Kidney (tissue), 14 donors: Measurements from ENCODE around the gene SMTNL2. TPM values are rescaled to one million over a fixed set of nuclear protein-coding genes. Genes with fewer than 3 reads are reported as not detected.
A peak's percentile ranks its signal among the peaks of the same experiment; 100 is the strongest.

Experiments used
- DNase-seq, 5 donors: peaks; one replicate each; pipeline ENCODE4 v3.0.0-alpha.2; 2013 to 2020
- FAIRE-seq: peaks from 2 replicates; lab custom pipeline; 2012; peaks lifted over from hg19 to GRCh38; lab: Jason Lieb, UNC
- H3K27ac ChIP-seq, 2 donors: one replicate each; pipeline ENCODE4 v1.7.0; 2013; ENCODE audit warnings: low read depth in 2 of 2, low read length in 2 of 2, inconsistent platforms in 1 of 2
- H3K27me3 ChIP-seq: one replicate; pipeline ENCODE4 v1.7.1; 2013; ENCODE audit warnings: low read length, inconsistent platforms; ENCODE audit not compliant: control insufficient read depth, insufficient read depth
- H3K36me3 ChIP-seq, 3 donors: one replicate each; pipeline versions ENCODE4 v1.7.0 to v1.7.1; 2013; ENCODE audit warnings: low read length in 3 of 3, control low read depth in 1 of 3, inconsistent platforms in 1 of 3; ENCODE audit not compliant: insufficient read depth in 3 of 3, control insufficient read depth in 2 of 3
- H3K4me1 ChIP-seq, 3 donors: one replicate each; pipeline versions ENCODE4 v1.7.0 to v1.7.1; 2013; ENCODE audit warnings: low read length in 3 of 3, inconsistent platforms in 1 of 3, low read depth in 1 of 3; ENCODE audit not compliant: control insufficient read depth in 2 of 3, insufficient read depth in 2 of 3
- H3K4me3 ChIP-seq, 3 donors: one replicate each; pipeline versions ENCODE4 v1.7.0 to v1.8.1; 2013; ENCODE audit warnings: low read length in 3 of 3, control low read depth in 1 of 3, inconsistent platforms in 1 of 3
- H3K9ac ChIP-seq, 3 donors: one replicate each; pipeline versions ENCODE4 v1.7.0 to v1.7.1; 2013; ENCODE audit warnings: low read length in 3 of 3, control low read depth in 1 of 3, inconsistent platforms in 1 of 3
- H3K9me3 ChIP-seq, 3 donors: one replicate each; pipeline versions ENCODE4 v1.7.0 to v1.7.1; 2013; ENCODE audit warnings: low read length in 3 of 3, control low read depth in 1 of 3, inconsistent platforms in 1 of 3; ENCODE audit not compliant: control insufficient read depth in 2 of 3, insufficient read depth in 1 of 3
- intact Hi-C: fragments of 100-400 bp; cut with DNase I; formaldehyde crosslinking; loops from one replicate; pipeline ENCODE4 v1.11.1; 2022
- polyA plus RNA-seq: library from polyadenylated mRNA; stranded (reverse); fragments of 350-450 nt; fragmentation: Illumina TruSeq; extraction: RNeasy Lipid Tissue Mini Kit (QIAGEN cat#74804); gene quantifications from one replicate; pipeline ENCODE4 v1.2.3, GENCODE V29; 2014; ENCODE audit warnings: low read depth, low replicate concordance; ENCODE audit not compliant: insufficient read depth
- total RNA-seq: library from RNA; stranded (reverse); fragmentation: NEBNext Ultra II Directional; extraction: Animal tissue kit (Norgen Biotek cat#: 25700); gene quantifications from one replicate; pipeline ENCODE4 v1.2.1, GENCODE V29; 2021
- TF ChIP-seq, protein P1 (sequence below): IDR thresholded peaks from 3 replicates; pipeline ENCODE4 v1.5.1; 2012; ENCODE audit warnings: mild to moderate bottlenecking, moderate library complexity, borderline replicate concordance; ENCODE audit not compliant: insufficient read depth; ENCODE audit errors: extremely low read depth
- donor health status: control.
- donor health status: control.
- donor health status: control.
- donor health status: control.
- donor health status: control.
- donor health status: DM: yes; HTN: yes; CAD: no.
- donor health status: Normal renal cell carcinoma (clear cell type).

The SMTNL2 gene
- total and polyA plus RNA-seq, 2 donors from 2014 or later: 25.6 to 58.1 TPM

DNA sequence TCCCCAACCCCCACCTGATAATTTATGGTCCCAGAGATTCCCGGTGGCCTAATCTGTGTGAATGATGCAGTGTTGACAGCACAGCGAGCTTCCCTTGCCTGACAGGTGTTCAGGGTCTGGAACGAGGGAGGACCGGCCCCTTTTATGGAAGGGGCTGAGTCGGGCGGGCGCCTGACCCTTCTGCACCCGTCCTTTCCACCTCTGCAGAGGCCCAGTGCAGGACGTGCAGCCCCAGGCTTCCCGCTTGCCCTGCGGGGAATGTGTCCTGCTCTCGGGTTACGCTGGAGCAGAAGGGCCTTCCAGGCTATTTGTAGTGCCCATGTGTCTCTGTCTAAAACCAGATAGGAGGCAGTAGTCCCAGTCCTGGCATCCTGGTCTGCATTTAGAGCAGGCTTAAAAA, 16.2 kb downstream of the SMTNL2 start:
- Histone ChIP-seq H3K36me3 (peaks cover 0 to 35% (median 4%) of the 10 kb centered on the region in 3 donors), H3K27ac (no peak overlapping the region), H3K4me3 (no peak overlapping the region), H3K4me1 (peaks cover 0 to 3% (median 0%) of the 10 kb centered on the region in 3 donors), H3K9ac (no peak overlapping the region), H3K27me3 (no peaks in the 10 kb centered on the region), H3K9me3 (no peaks in the 10 kb centered on the region)
- TF ChIP-seq, protein P1, sequence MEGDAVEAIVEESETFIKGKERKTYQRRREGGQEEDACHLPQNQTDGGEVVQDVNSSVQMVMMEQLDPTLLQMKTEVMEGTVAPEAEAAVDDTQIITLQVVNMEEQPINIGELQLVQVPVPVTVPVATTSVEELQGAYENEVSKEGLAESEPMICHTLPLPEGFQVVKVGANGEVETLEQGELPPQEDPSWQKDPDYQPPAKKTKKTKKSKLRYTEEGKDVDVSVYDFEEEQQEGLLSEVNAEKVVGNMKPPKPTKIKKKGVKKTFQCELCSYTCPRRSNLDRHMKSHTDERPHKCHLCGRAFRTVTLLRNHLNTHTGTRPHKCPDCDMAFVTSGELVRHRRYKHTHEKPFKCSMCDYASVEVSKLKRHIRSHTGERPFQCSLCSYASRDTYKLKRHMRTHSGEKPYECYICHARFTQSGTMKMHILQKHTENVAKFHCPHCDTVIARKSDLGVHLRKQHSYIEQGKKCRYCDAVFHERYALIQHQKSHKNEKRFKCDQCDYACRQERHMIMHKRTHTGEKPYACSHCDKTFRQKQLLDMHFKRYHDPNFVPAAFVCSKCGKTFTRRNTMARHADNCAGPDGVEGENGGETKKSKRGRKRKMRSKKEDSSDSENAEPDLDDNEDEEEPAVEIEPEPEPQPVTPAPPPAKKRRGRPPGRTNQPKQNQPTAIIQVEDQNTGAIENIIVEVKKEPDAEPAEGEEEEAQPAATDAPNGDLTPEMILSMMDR: no peak
- intact Hi-C loops: no loop called here
- DNase-seq (peak in 4 of 5 donors; percentile 75 to 85 (median 80)), FAIRE-seq (no peak)

DNA sequence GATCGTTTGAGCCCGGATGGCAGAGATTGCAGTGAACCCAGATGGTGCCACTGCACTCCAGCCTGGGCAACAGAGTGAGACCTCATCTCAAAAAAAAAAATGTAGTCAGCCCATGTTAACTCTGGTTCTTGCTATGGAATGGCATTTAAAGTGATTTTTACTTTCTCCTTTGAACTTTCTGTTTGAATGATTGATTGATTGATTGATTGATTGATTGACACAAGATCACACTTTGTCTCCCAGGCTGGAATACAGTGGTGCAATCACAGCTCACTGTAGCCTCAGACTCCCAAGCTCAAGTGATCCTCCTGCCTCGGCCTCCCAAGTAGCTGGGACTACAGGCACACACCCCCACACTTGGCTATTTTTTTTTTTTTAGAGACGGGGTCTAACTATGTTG, 17.0 kb downstream of the SMTNL2 start:
- intact Hi-C loops: no loop called here

DNA sequence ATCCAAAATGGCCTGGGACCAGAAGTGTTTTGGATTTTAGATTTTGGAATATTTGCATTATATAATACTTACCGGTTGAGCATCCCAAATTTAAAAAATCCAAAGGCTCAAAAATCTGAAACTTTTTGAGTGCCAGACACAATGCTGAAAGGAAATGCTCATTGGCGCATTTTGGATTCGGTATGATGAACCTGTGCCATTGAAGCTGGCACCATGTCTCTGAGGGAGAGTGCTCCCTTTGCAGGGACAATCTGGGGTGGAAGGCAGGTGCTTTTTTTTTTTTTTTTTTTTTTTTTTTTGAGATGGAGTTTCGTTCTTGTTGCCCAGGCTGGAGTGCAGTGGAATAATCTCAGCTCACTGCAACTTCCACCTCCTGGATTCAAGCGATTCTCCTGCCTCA, 17.7 kb downstream of the SMTNL2 start:
- TF ChIP-seq, protein P1: no peak
- peaks cover 0 to 6% (median 5%) of the 10 kb centered on the region in 3 donors for H3K4me1 ChIP-seq
- intact Hi-C loops: no loop called here
- H3K9ac ChIP-seq: no peak overlapping the region
- peaks cover 0 to 24% (median 3%) of the 10 kb centered on the region in 3 donors for H3K36me3 ChIP-seq
- DNase-seq (no peak), FAIRE-seq (no peak)
- no peaks in the 10 kb centered on the region for H3K27me3 ChIP-seq
- H3K27ac ChIP-seq: no peak overlapping the region
- H3K4me3 ChIP-seq: no peak overlapping the region
- H3K9me3 ChIP-seq: no peaks in the 10 kb centered on the region

More for the DNA sequence above, 17.0 kb downstream of the SMTNL2 start:
- H3K4me3 ChIP-seq: no peak overlapping the region
- FAIRE-seq (no peak), DNase-seq (no peak)
- peaks cover 0 to 31% (median 4%) of the 10 kb centered on the region in 3 donors for H3K36me3 ChIP-seq
- H3K27ac ChIP-seq: no peak overlapping the region
- H3K9ac ChIP-seq: no peak overlapping the region
- H3K27me3 ChIP-seq: no peaks in the 10 kb centered on the region
- TF ChIP-seq, protein P1: no peak
- peaks cover 0 to 5% (median 0%) of the 10 kb centered on the region in 3 donors for H3K4me1 ChIP-seq
- H3K9me3 ChIP-seq: no peaks in the 10 kb centered on the region
